GM19397 (cell line): ENCODE results near the gene ACOT11.

Source experiments
- ATAC-seq: cut with Tn5 transposase; IDR thresholded peaks from one replicate; pipeline ENCODE4 v1.9.1; 2021; ENCODE audit warnings: mild to moderate bottlenecking, moderate library complexity; ENCODE audit not compliant: unreplicated experiment

ACOT11 gene

GRCh38 chr1:54583871-54584270 lies 35.8 kb downstream of the ACOT11 start:
- ATAC-seq = no peak

GRCh38 chr1:54584575-54584974 lies 36.5 kb downstream of the ACOT11 start:
- no peak for ATAC-seq

- no peak for ATAC-seq
Measured at GRCh38 chr1:54585181-54586066, 37.4 kb downstream of the ACOT11 start.

- ATAC-seq = no peak
Measured at GRCh38 chr1:54588377-54588776, 40.3 kb downstream of the ACOT11 start.

GRCh38 chr1:54591127-54591756 lies 43.2 kb downstream of the ACOT11 start:
- ATAC-seq = no peak

GRCh38 chr1:54593571-54594160 lies 45.6 kb downstream of the ACOT11 start:
- no peak for ATAC-seq

- ATAC-seq = no peak
Measured at GRCh38 chr1:54594463-54594862, 46.4 kb downstream of the ACOT11 start.

- no peak for ATAC-seq
Measured at GRCh38 chr1:54595956-54596498, 48.0 kb downstream of the ACOT11 start.

GRCh38 chr1:54596756-54597155 lies 48.7 kb downstream of the ACOT11 start:
- ATAC-seq = no peak

GRCh38 chr1:54597455-54598030 lies 49.5 kb downstream of the ACOT11 start:
- no peak for ATAC-seq

GRCh38 chr1:54599211-54599823 lies 51.3 kb downstream of the ACOT11 start:
- ATAC-seq = no peak

- no peak for ATAC-seq
Measured at GRCh38 chr1:54600947-54601721, 53.1 kb downstream of the ACOT11 start.

- no peak for ATAC-seq
Measured at GRCh38 chr1:54601730-54602129, 53.7 kb downstream of the ACOT11 start.

- no peak for ATAC-seq
Measured at GRCh38 chr1:54602554-54602953, 54.5 kb downstream of the ACOT11 start.

GRCh38 chr1:54603241-54603640 lies 55.2 kb downstream of the ACOT11 start:
- ATAC-seq = no peak

GRCh38 chr1:54604051-54604450 lies 56.0 kb downstream of the ACOT11 start:
- no peak for ATAC-seq

GRCh38 chr1:54604572-54605370 lies 56.7 kb downstream of the ACOT11 start:
- ATAC-seq = no peak

- ATAC-seq = no peak
Measured at GRCh38 chr1:54606096-54606989, 58.3 kb downstream of the ACOT11 start.
